ENCODE results near the gene KLHL26.
"Not testable (repeated sequence)": the region's sequence is repeated elsewhere in the genome, so short reads cannot be mapped to it uniquely, and the experiment has no call there.

Gene KLHL26

GRCh38 chr19:18600692-18601397 is 36.0 kb upstream of the KLHL26 start:
- not testable (repeated sequence) for DNase-seq (ENCODE audit: low read depth in 2 of 2)

GRCh38 chr19:18601875-18602274 is 35.0 kb upstream of the KLHL26 start:
- no peak for DNase-seq (ENCODE audit: low read depth in 2 of 2)

DNA sequence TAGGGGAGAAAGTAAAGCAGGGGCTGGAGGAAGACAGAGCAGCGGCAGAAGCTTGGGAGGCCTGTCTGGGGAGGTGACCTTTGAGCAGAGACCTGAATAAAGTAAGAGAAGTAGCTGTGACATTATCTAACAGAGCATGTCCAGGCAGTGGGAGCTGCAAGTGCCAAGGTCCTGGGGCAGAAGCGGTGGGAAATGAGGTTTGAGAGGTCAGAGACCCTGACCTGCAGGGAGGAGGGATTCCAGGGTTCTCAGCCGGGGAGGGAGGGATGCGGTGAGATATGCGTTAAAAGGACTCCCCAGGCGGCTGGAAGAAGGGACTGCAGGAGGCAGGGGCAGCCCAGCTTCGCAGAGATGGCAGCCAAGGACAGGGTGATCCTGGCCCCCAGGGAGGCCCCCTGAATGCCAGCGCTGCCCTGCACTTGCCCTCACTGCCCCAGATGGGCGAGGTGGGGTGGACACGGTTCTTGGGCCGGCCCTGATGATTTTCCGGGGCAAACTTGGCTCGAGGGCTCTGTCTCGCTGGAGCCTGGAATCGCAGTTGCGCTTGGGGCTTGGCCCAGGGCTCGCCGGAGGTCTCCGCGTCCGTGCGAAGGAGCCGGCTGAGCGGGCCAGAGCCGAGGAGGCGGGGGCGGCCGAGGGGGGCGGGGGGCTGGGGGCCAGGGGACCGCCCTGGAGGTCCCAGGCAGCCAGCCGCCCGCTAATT is 33.4 kb upstream of the KLHL26 start:
- DNase-seq (ENCODE audit: low read depth in 2 of 2): no peak

DNA sequence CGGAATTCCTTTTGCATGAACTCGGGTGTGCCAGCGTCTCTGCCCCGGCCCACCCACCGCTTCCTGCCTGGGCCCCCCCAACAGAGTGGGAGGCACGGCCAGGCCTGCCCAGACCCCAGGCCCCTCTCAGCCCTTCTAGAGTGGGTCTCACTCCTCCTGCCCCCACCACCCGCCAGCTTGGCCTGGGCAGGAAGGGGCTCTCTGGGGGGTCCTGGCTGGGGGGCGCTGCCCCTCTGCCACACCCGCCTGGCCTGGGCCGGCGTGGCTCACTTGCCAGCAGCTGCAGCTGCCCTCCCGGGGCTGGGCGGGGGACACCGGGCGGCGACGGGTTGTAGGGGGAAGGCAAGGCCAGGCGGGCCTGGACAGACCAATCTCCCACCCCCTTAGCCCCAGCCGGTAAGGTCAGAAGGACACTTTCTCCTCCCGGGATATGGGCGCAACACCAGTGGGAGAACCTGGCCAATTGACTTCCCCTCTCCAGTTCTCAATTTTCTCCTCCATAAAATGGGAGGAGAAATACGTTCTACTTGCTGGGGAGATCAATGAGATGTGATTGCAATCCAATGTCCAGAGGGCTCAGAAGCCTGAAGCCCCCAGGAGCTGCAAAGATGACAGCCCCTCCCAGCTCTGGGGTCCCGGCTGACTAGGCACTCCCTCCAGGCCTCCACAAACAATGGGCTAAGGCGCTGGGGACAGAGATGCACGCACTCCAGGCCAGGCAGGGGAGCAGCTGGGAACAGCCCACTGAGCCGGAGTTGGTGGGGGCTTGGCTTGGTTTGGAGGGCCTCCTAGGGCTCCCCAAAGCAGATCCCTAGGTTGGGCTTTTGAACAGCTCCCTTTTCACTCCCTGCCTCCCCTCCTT is 32.6 kb upstream of the KLHL26 start:
- no peak for DNase-seq (ENCODE audit: low read depth in 2 of 2)

DNA sequence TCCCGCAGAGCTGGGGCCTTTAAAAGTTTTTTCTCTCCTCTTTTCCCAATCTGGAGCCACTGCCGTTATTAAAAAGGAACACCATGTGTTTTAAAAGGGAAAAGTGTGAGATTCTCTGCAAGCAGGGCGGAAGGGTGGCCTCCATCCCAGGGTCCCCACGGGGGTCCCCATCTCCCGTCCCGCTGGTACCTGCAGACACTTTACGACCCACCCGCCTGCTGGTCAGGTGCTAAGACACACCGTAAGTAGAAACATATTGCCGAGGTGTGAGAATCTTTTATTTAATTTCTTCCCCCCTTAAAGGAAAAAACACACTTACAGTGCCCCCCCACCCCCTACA is 32.0 kb upstream of the KLHL26 start:
- DNase-seq (ENCODE audit: low read depth in 2 of 2): no peak

GRCh38 chr19:18605196-18605545 is 31.7 kb upstream of the KLHL26 start:
- DNase-seq (ENCODE audit: low read depth in 2 of 2): no peak

DNA sequence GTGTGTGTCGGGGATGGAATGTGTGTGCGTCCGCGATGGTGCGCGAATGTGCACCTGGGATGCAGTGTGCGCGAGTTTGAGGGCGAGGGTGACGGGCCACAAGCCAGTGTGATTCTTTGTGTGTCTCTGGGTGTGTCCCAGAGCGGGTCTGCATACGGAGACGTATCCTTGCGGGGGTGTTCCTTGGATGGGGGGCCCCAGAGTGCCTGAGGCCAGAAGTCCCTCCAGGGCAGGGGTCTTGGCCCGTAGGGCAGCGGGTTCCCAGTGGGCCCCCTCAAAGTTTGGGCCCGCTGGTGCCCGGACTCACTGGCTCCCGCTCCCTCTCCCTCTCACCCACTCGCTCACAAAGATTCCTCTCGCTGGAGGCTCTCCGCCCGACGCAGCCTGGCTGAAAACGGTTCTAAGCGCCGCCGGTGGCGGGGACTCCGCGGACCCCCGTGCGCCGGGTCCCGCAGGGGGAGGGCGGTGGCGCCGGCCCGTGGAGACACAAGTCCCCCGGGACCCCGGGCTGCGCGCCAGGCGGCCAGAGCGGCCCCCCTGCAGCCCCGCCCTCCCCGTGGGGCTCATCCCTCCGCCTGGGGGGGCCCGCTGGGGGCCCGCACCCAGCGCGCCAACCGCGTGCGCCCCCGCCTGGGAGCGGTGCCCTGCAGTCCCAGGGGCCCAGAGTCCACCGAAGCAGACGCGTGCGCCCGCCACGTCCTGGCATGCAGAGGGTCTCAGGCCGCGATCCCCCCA is 31.1 kb upstream of the KLHL26 start:
- no peak for DNase-seq (ENCODE audit: low read depth in 2 of 2)

DNA sequence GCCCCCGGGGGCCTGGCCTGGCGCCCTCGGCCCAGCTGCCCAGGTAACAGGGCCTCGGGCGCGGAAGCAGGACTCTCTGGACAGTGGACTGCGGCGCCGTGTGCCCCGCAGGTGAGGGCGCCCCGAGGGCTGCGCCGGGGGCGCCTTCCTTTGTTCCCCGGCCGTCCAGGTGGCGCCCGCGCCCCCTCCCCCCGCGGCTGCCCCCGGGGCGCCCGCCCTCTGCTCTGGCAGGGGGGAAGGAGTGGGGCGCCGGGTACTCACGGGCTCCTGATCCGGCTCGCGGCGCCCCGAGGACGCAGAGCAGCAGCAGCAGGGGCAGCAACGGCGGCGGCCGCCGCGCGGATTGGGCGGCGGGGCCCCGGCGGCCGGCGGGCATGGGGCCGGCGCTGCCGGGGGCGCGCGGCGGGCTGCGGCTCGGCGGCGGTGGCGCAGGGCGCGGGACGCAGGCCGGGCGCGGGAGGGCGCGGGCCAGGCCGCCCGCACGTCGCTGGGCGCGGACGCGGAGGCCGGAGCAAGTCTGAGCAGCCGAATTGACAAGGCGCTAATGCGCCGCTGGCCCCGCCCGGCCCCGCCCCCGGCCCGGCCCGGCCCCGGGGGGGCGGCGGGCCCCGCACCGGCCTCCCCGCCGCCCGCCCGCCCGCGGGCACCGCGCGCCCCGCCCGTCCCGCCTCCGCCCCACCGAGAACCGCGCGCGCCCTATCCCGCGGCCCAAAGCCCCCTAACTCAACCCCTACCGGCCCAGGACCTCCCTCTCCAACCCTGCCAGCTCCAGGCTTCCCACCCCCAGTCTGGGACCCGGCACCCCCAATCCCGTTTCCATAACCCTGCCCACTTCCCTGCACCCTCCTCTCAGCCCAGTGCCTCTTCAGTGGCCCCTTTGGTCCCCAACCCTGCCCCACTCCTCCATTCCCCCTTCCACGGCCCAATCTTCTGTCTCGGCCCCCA is 30.3 kb upstream of the KLHL26 start, which contains the start of gene CRLF1:
TSS of gene CRLF1 (minus strand) at position 519 of the 945 bp plus-strand sequence. CDS start at position 376, 143 bp downstream.
- DNase-seq (ENCODE audit: low read depth in 2 of 2): no peak

DNA sequence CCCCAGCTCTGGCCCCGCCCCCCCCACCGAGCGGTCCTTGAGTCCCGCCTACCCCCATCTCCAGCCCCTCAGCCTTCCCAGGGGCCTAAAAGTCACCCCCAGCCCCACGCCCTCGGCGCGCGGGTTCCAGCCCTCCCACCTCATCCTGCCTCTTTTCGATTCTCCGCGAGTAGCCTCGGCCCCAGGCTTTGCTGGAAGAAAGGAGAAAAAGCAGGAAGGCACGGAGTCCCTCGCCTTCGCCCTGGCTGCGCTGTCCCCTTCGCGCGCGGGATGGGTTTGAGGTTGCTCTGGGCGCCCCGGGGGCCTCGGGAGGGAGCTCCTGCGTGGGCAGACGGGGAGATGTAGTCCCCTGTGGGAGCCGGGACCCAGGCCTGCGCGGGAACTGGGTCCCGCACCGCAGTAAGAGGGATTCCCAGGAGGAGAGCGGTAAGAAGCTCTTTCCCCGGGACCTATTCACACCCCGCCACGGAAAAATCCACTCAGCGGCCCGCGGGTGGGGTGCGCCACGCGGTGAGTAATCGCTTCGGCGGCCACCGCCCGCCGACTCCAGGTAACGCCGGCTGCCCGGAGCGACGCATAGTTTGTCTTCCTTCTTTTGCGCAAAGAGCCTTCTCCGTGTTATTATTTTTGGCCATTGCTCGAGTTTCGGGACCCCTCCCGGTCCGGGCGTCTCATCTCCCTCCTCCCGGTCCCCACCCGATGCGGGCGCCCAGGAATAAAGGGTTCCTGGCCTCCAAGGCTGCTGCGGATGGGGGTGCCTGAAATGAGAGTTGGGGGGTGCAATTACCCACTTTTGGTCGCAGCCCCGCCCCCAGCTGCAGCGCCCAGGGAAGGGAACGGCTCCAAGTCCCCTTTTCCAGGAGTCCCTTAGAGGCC is 29.4 kb upstream of the KLHL26 start:
- no peak for DNase-seq (ENCODE audit: low read depth in 2 of 2)

- DNase-seq (ENCODE audit: low read depth in 2 of 2): no peak
These were observed 28.6 kb upstream of the KLHL26 start for GRCh38 chr19:18608102-18608804.

DNA sequence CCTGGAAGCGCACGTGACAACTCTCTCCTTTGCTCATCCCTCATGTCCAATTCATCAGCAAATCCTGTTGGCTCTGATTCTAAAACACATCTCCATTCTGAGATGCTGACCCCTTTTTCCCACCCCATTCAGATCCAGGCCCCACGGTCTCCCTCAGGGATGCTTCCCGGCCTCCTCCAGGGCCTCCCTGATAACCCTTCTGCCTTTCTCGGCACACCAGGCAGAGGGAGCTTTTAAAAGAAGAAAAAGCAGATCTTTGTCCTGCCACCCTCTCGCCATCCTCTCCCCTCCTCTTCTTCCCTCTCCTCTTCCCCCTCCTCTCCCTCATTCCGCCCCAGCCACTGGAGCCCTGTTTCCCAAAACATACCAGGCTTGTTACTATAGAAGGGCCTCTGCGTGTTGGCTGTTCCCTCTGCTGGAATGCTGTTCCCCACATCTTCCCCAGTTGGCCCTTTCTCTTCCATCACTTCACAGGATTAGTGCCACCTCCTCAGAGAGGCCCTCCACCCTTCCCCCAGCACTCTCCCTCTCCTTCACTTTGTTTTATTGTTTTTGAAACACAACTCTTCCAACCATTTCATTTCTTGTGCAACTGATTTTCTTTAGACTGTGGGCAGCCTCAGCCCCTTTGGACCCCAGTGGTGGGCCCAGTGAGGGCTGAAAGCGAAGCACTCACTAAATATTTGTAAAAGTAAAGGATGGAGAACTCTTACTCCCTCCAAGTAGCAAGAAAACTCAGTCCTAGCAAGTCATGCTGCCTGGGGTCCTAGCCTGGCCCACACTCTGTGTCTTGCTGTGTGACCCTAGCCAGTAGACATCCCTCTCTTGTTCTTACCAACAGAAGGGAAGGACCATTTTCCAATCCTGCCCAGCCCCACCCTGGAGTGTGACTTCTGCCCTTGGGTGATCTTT is 27.8 kb upstream of the KLHL26 start:
- no peak for DNase-seq (ENCODE audit: low read depth in 2 of 2)

- DNase-seq (ENCODE audit: low read depth in 2 of 2): no peak
These were observed 27.1 kb upstream of the KLHL26 start for GRCh38 chr19:18609717-18610051.

- DNase-seq (ENCODE audit: low read depth in 2 of 2): no peak
These were observed 26.6 kb upstream of the KLHL26 start for GRCh38 chr19:18610245-18610555.

DNA sequence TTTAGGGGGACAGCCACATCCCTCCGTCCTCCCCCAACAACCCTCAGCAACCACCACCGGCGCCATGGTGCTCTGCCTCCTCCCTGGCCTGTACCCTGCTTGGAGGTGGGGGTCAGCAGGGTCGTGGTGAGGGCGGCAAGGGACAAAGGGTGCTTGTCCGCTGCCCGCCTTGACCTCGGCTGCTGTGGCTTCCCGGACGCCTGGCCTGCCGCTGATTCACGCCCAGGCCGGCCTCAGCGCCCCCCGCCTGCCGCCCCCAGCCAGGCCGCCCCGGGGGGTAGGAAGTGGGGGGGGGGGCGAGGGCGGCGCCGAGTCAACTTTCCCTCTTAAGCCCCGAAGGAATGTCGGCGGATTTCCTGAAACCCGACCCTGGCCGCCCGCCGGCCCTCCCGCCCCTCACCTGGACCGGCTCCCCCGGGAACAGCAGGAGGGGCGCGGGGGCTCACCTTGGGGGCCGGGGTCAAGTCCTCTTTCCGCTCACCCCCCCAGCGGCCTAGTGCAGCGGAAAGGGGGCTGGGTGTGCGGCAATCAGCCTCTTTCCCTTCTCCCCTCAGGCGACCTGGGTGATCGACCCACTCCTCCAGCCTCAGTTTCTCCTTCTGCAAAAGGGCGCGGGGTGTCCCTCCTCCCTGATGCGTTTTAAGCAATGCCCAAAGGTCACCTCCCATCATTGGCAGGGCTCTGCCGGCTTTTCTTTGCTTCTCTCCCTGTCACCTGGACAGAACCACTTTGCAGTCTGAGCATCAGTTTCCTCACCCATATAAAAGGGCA is 26.1 kb upstream of the KLHL26 start:
- no peak for DNase-seq (ENCODE audit: low read depth in 2 of 2)

DNA sequence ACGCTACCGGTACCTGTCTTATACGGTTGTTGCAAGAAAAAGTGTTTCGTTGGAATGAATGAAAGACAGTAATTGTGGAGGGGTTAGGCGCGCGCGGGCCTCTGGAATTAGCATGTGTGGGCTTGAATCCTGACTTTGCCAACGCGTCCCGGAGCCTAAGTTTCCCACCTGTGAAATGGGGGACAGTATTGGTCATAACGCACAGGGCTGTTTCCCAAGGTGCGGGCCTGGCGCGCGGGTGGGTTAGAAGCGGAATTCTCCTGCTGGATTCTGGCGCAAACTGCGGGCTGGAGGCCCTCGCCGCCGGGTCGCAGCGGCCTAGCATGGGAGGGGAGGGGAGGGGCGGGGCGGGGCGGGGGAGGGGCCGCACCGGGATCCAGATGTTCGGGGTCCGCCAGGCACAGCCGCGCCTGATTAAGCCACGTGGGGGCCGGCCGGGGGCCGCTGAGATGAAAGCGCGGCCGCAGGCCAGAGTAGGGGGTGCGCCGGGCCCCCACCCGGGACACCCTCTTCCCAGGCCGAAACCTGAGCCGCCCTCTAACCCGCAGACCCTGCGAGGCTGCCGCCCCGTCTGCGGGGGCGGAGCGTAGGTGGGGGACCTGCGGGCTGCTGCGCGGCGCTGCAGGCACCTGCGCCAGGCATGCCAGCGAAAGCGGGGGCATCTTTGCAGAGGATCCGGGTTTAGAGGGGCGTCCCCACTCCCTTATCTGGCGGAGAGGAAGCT is 25.3 kb upstream of the KLHL26 start:
- DNase-seq (ENCODE audit: low read depth in 2 of 2): no peak

DNA sequence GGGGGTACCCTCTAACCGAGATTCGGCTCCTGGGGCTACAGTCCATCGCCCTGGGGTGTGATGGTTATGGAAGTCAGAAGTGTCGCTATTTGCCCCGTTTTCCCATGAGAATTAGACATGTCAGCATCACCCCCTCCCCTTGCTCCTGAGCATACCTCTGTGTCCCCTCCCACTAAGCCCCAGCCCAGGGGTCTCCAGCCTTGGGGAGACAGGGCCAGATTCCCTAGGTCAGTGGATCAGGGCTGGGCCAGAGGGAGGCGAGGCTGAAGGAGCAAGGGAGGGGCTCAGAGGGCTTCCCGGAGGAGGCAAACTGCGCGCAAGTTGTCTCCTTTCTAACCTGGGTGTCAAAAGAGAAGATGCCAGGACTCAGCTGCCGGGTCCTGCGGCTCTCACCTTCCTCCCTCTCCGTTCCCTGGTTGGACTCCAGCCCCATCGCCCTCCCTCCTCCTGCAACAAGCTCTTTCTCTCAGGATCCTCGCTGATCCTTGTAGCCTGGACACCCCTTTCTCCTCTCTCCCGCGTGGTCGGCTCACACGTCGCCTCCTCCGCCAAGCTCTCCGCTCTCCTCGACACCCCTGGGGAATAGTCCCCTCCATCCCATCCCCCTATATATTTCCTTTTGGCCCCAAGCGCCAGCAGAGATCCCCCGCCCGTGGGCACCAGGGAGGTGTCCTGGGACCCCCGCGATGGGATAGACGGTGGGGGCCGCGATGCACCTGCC is 24.6 kb upstream of the KLHL26 start:
- DNase-seq (ENCODE audit: low read depth in 2 of 2): no peak
